NCI-H226 (cell line): ENCODE results near the gene AGPS.
"Not testable (repeated sequence)": the region's sequence is repeated elsewhere in the genome, so short reads cannot be mapped to it uniquely, and the experiment has no call there.

Source experiments
- DNase-seq: peaks from one replicate; pipeline ENCODE4 v3.0.0-alpha.2; 2015

AGPS gene

GRCh38 chr2:177478029-177478428 lies 85.5 kb downstream of the AGPS start:
- peak; percentile 76 for DNase-seq

GRCh38 chr2:177478907-177479306 lies 86.3 kb downstream of the AGPS start:
- DNase-seq: no peak

- DNase-seq: no peak
These were observed 89.6 kb downstream of the AGPS start for GRCh38 chr2:177482195-177482594.

- no peak for DNase-seq
These were observed 91.0 kb downstream of the AGPS start for GRCh38 chr2:177483531-177483930.

GRCh38 chr2:177484180-177484795 lies 91.7 kb downstream of the AGPS start:
- DNase-seq: no peak

- DNase-seq: not testable (repeated sequence)
These were observed 93.1 kb downstream of the AGPS start for GRCh38 chr2:177485657-177486056.

GRCh38 chr2:177489719-177490301 lies 97.2 kb downstream of the AGPS start:
- peak; percentile 7 for DNase-seq

GRCh38 chr2:177495945-177496344 lies 103.4 kb downstream of the AGPS start:
- no peak for DNase-seq

GRCh38 chr2:177496921-177497320 lies 104.3 kb downstream of the AGPS start:
- DNase-seq: no peak

- DNase-seq: no peak
These were observed 108.6 kb downstream of the AGPS start for GRCh38 chr2:177501186-177501585.

- DNase-seq: no peak
These were observed 113.9 kb downstream of the AGPS start for GRCh38 chr2:177506505-177506904.

GRCh38 chr2:177506998-177507397 lies 114.4 kb downstream of the AGPS start:
- no peak for DNase-seq

- DNase-seq: no peak
These were observed 124.4 kb downstream of the AGPS start for GRCh38 chr2:177516824-177517544.

GRCh38 chr2:177518754-177519153 lies 126.2 kb downstream of the AGPS start:
- no peak for DNase-seq

- peak; percentile 5 for DNase-seq
These were observed 127.1 kb downstream of the AGPS start for GRCh38 chr2:177519534-177520115.

- DNase-seq: no peak
These were observed 127.8 kb downstream of the AGPS start for GRCh38 chr2:177520324-177520723.

GRCh38 chr2:177523781-177524180 lies 131.2 kb downstream of the AGPS start:
- DNase-seq: no peak

- DNase-seq: no peak
These were observed 132.9 kb downstream of the AGPS start for GRCh38 chr2:177525351-177525924.

- DNase-seq: no peak
These were observed 135.9 kb downstream of the AGPS start for GRCh38 chr2:177528351-177528933.

- no peak for DNase-seq
These were observed 136.6 kb downstream of the AGPS start for GRCh38 chr2:177529166-177529565.

- no peak for DNase-seq
These were observed 138.0 kb downstream of the AGPS start for GRCh38 chr2:177530561-177530960.

- DNase-seq: no peak
These were observed 139.1 kb downstream of the AGPS start for GRCh38 chr2:177531706-177532105.

GRCh38 chr2:177532567-177532966 lies 140.0 kb downstream of the AGPS start:
- DNase-seq: no peak
